Umbilical cord (tissue), 2 donors: ENCODE measurements around the gene CLSTN2. TPM values are rescaled to one million over a fixed set of nuclear protein-coding genes. Genes with fewer than 3 reads are reported as not detected.

Experiments used
- DNase-seq: peaks from one replicate; pipeline ENCODE4 v3.0.0-alpha.2; 2015; ENCODE audit warnings: low spot score
- total RNA-seq: library from RNA; depleted of rRNA; stranded (reverse); fragments of >200 nt; gene quantifications from one replicate; pipeline ENCODE4 v1.2.3, GENCODE V29; 2014; ENCODE audit warnings: low replicate concordance; ENCODE audit not compliant: insufficient read depth

Gene CLSTN2
- total RNA-seq, 1 donor from 2014 or later, result 8.9 TPM

DNA sequence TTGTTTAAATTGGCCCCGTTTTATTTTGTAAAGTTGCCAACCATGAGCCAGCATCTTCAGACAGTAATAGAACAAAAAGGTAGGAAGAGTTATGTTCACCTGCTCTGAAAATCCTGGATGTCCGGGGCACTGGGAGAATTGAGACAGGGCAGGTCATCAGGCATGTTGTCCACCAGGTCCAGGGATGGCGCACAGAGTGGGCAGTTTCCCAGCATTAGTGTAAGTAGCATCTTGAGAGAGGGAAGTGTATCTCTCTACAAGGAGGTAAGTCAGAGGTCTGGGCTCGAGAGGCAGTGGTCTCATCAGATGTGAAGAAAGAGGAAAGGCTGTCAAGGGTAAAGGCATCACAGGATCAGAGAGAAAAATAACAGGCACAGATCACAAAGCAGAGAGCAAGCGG is 339.4 kb downstream of the CLSTN2 start:
- DNase-seq, result no peak

DNA sequence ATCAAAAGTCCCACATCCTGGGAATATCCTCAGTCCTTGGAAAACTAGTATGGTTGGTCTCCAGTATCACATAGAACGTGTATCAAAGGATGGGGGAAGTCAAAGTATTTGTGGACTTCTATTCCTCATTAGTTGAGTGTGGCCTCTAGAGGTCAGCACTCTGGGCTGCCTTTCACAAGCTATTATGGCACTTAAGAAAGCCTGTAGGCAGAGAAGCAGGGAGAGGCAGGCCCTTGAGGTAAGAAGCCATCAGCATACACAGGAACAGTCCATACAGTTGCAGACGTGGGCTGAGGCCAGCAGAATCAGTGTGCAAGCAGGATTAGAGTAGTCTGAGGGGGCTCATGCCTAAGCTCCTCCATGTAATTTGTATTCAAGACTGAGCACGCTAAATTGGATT is 341.7 kb downstream of the CLSTN2 start:
- peak; percentile 21 for DNase-seq

DNA sequence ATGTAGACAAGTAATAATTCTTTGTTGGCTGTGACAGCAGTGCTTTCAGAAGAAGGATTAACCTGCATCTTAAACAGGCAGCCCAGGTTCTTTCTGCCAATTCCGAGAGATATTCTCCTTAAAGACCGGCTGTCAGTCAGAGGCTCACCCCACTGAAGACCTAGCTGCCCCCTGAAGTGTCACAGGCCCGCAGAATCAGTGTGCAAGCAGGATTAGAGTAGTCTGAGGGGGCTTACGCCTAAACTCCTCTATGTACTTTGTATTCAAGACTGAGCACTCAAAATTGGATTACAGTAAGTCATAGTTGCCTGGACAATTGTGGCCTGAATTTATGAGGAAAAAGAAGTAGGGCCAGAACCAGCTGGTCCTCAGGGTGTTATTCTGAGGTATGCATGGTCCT is 342.9 kb downstream of the CLSTN2 start:
- no peak for DNase-seq

DNA sequence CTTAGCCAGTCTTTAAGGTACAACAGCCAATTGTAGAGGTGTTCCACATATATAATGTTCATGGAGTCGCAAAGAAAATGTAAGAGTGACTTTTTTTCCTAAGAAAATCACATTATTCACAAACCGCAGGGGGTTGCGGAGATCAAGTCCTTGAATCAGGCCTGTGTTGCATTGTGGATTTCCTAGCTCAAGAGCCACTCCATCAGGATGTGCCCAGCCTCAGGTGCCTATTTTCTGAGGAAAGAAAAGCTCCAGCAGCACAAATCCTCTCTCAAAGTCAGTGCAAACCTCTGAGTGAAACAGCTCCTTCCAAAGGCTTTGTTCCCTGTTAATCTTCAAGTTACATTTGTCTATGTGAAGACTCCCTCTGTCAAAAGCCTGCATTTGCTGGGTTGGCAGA is 349.4 kb downstream of the CLSTN2 start:
- no peak for DNase-seq

DNA sequence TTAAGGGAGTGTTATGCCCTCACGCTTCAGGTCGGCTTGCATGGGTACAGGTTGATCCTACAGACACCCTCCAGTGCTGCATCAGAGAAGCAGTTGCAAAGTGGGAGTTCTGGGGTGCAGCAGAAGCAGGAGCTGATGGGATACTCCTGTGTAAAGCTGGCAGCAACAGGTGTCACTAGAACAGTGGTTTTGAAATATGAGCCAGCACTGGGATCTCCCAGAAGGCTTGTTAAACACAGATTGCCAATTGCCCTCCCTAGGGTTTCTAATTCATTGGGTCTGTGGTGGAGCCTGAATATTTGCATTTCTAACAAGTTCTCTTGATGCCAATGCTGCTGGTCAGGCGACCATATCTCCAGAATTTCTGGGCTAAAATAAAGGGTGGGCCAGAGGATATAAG is 350.4 kb downstream of the CLSTN2 start:
- DNase-seq, result no peak

DNA sequence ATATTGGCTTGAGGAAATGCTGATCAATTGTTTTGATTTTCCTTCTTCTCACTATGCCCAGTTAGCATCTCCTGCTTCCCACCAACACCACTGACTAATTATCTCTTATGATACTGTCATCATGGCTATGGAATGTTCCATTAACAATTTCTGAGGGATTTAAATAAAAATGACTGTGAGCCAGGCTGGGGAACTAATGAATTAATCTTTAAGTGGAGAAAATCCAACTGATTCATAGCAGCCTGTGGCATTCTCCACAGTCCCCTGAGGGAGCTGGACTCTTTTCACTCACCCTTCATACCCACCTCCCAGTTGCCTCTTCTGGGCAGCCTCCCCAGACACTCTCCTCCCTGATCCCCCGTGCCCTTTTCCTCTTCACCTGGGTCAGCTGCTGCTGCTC is 353.6 kb downstream of the CLSTN2 start:
- DNase-seq, result no peak

DNA sequence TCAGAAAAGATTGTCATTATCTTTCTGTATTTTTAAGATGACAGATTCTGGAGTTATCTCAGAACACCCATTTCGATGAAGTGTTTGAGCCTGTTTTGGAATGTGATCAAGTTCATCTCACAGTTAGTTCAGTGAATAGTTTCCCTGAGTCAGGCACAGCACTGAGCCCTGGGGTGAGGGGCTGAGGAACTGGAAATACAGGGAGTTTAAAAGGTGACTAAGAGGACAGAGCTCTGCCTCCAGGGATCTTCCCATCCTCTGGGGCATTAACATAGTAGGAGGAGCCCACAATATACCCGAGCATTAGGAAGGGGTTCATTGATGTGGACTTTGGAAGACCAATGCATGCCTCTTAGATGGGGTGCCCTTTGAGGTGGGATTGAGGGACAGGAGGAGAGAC is 355.1 kb downstream of the CLSTN2 start:
- peak; percentile 5 for DNase-seq

DNA sequence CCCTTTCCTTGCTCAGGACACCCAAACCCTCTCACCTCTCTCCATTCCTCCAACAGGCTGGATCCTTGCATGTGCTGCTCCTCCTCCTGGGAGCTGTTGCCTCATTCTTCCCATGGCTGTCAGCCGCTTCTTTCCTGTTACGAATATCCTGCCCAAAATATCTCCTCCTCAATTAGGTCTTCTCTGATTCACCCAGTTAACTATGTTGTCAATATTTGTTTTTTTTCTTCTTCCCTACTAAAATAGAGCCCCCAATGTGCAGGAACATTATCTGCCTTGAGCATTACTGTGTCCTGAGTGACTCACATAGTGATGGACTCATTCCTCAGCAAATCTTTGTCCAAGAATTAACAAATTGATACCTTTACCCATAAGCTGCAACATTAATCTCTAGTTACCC is 357.2 kb downstream of the CLSTN2 start:
- DNase-seq, result no peak

DNA sequence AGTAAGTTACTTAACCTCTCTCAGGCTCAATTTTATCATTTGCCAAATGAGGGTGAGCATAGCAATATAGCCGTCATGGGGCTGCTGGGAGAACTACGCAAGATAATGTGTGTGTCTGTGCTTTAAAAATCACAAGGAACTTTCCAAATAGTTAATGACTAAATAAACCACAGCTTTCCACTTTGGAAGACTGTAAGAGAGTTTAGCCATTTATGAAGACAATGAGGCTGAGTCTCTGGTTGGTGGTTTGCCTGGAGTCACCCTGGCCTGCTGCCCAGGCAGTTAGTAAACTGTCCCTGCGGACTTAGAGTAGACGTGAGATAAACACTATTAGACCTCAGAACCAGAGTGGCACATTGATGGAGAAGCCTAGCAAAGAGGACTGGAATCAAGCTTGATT is 357.7 kb downstream of the CLSTN2 start:
- no peak for DNase-seq

DNA sequence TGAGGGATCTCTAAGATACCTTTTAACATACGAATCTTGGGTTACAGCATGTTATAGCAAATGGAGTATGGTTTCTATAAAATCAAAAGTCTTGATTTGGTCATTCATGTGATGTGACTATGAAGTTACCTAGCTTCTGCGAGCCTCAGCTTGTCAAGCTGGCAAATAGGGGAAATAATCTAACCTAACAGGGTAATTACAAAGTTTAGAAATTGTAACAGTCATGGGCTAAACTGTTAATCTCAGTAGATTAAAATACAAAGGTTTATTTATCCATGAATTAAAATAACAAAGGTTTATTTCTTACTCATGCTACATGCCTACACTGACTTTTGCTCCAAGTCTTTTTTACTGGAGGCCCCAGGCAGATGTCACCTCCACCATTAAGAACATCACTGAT is 359.1 kb downstream of the CLSTN2 start:
- no peak for DNase-seq

DNA sequence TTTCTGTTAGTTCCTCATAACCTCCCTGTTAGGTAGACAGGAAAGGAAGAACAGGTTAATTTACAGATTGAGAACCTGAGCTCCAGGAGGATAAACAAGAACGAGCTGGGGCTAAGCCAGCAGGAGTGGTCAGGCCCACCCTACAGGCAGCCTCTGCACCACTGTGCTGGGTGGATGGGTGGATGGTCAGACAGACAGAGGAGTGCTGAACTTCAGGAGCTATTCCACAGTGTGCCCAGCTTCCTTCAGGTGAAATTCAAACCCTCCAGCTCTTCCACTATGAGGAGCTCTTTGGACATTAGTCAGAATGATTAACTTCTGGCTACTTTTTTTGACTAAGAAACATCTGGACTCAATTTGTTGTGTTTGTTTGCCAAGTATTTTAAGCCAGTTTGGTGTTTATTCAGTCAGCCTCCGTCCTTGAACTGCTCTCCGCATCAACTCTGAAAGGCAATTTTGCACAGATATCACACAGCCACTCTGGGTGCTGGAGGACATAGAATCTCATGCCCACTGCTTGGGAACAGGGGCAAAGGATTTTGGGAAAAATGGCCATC is 361.9 kb downstream of the CLSTN2 start:
- DNase-seq, result peak; percentile 32

DNA sequence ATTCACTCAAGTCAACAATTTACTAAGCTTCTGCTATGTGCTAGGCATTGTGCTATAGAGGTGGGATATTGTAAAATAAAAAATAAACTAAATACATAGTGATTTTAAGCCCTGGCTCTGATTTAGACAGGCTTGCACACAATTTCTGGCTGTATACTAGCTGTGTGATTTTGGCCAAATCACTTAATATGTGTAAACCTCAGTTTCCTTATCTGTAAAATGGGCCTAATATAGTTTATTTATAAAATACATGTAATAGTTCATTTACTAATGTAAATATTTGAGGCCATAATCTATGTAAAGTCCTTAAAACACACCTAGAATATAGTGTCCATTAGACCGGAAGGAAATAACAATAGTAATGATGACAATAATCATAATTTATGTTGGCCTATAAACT is 363.1 kb downstream of the CLSTN2 start:
- DNase-seq, result no peak

DNA sequence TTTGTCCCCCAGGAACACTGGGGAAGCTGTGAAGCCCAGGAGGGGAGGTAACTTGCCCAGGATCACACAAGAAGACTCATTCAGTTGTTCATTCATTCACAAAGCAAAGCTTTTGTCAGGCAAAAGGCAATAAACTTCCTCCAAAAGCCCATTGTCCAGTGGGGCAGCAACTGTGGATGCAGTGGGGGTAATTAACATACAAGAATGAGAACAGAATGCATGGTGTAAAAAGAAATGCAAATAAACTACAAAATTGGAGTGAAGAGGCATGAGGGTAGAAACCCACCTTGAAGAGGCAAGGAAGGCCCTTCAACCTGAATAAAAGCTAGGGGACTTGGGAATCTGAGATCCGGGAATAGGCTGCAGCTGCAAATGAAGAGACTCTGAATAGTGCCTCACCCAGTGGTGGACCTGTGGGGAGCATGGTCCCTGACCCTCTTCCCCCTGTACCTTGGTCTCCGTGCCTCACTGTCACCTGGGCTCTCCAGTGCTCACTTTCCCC is 363.6 kb downstream of the CLSTN2 start:
- DNase-seq, result no peak

DNA sequence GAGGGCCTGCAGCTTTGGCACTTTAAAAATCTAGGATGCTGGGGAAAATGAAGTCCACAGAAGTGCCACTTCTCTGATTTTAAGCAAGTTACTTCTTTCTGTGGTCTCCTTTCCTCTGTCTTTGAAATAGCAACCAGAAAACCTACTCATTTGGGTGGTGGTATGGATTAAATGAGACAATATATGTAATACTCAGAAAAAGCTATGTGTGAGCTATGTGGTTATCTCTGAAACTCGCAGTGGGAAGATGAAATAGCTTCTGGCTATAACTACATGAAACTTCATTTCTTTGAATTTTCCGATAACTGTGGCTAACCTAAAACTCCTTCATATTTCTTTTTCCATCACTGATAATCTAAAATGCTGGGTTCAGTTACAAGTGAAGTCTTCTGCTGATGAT is 368.9 kb downstream of the CLSTN2 start:
- DNase-seq, result no peak

DNA sequence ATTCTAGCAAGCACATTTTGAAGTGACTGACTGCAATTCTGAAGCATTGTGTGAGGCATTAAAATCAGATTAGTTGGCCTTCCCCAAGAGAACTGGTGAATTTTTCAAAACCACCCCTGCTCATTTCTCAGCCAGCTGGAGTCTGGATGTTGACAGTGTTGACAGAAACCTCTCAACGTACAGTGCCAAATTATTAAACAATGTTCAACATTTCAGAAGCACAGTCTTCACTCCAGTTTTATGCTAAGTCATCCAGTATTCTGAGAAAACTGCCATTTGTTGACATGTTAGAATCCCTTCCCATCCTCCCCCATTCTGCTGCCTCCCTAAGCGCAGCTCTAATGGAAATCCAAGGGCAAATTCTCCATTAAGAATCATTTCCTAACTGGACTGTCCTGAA is 373.6 kb downstream of the CLSTN2 start:
- no peak for DNase-seq

DNA sequence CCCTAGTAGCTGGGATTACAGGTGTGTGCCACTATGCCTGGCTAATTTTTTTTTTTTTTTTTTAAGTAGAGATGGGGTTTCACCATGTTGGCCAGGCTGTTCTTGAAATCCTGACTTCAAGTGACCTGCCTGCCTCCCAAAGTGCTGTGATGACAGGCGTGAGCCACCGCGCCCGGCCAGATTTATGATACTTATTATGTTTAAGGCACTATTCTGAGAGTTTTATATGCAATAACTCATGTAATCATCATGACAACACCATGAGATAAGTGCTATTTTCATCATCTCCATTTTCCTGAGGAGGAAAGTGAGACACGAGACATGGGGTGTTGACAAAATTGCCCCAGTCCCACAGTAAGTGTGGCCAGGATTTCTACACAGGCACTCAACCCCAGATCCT is 376.4 kb downstream of the CLSTN2 start:
- DNase-seq, result no peak

DNA sequence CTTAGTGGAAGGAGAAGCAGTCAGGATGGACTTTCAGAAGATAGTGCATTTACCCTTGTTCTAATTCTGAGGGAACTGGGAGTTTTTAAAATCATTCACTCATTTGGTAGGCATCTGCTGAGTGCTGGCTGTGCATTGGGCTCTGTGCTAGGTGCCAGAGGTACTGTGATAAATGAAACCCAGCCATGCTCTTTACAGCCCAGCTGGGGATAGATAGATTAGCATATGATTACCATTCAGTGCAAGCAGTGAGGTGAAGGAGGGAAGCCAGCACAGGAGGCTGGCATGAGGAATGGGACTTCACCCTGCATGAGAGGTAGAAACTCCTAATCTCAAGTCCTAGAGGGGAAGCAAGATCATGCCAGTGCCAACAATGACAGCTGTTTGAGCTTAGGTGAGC is 381.0 kb downstream of the CLSTN2 start:
- DNase-seq, result no peak

DNA sequence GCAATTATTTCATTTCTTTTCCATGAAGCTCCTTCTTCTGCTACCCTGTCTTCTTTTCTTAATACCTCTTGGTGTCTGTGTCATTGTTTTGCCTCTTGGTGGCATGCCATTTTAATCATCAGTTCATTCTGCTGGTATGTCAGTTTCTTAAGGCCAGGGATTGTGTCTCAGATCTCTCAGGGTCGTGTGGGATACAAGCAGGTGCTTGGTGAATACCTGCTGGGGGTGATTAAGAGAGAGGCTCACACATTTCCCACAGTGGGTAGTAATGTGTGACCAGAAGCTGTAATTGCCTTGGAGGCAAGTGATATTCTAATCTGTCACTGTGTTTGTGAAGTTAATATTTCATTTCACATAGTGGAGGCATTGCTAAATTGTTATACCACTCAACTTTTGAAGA is 381.5 kb downstream of the CLSTN2 start:
- no peak for DNase-seq

DNA sequence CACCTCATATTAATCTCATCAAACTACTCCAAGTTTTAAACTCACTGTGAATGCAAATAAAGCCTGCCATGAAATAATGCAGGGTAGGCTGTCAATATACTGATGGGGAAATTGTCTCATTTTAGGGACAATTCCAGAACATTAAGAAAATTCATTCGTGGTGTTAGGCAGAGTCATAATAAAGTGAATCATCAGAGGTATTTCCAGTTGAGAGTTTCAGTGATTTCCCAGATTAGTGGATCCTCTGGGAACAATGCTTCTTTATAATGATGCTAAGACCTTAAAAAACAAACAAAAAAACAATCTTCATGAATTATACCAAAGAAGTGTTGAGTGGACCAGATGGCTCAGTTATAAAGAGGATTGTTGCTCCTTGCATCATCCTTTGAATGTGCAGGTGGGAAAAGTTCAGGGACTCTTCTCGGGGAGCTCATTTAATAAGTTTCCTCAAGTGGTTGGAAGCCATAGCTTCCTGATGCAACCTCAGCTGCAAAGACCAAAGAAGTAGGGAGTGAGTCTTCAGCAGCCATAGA is 381.9 kb downstream of the CLSTN2 start:
- DNase-seq, result no peak

DNA sequence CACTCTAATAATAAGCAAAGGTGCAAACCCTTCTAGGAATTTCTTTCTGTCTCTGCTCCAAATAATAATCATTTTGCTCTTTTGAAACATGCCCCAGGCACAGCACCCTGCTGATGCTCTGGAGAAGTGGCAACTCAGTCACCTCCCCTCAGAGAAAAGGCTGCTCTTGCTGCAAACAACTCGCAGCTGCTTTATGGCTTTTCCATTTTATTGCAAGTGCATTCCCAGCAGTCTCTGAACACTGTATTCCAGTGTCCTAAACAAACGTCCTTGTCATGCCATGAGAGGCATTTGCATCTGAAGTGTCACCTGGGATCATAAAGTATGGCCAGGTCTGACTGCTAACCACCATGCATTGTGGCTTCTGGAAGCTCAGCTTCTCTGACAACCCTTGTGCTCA is 384.8 kb downstream of the CLSTN2 start:
- no peak for DNase-seq

DNA sequence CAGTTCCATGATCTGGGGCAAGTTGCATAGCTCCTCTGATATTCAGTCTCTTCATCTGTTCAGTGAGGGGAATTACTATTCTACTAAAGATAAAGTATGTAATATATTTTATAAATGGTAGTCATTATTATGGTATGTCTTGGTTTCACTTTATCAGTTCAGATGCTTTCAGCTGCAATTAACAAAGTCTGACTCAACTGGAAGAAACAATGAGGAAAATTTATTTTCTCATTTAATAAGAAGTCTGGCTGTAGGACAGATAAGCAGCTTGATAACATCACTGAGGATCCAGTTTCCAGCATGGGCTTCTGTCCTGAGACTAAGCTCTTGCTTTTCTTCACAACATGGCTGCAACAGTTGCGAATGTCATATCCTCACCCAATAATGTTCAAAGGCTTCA is 388.6 kb downstream of the CLSTN2 start:
- no peak for DNase-seq

DNA sequence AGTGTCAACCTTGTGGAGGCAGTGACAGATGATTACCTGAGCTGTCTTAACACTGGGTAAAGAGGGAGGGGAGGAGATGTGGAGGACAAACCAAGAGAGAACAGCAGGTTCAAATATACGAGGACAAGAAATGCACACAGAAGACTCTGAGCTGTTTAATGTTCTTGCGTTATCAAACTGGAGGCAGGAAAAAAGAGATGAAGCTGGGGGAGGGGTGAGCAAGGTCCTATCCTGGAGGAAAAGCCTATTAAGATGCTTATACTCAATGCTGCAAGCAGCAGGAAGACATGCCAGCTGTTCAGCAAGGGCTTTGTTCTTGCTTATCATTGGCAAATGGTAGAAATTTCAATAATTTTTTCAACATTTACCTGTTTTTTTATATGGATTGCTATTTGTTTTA is 397.1 kb downstream of the CLSTN2 start:
- DNase-seq, result no peak

DNA sequence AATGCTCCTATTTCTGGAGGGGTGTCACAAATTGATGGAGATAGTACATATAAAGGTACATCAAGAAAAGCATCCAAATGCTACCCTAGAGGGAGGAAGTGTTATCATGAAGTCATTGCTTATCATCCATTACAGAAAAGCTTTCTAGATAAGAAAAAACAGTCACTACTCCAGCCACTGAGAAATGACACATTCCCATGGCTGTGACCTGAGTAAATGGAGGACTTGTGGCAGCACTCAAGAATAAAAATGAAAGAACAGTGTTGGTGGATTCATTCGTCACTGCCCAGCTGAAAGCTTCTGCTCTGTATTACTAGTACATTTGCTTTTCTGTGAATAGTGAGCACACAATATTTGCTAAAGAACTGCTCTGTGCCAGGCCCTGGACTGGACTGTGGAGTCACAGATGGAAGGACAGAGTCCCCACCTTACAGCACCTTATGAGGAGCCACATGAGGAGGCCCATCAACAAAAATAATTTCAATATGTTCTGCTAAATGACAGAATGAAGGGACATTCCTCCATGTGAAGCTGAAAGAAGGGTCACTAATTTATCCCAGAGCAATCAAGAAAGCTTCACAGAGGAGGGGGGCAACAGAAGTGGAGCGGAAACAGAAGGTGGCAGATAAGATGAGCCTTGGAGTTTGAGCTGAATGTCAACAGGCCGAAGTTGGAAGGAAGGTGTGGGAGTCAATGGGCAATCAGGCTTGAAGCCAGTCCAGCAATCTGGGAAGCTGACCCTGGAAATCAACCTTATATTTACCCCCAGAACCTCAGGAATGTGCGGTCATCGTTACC is 399.3 kb downstream of the CLSTN2 start:
- no peak for DNase-seq
